ENCODE measurements around the gene MACROD1. TPM values are rescaled to one million over a fixed set of nuclear protein-coding genes. Genes with fewer than 3 reads are reported as not detected.

The MACROD1 gene
- total RNA-seq, 5 donors from 2014 or later (not counting 1 experiment from before 2014, with no cell fraction given), result 6.0 to 14.8 (median 10.4) TPM

DNA sequence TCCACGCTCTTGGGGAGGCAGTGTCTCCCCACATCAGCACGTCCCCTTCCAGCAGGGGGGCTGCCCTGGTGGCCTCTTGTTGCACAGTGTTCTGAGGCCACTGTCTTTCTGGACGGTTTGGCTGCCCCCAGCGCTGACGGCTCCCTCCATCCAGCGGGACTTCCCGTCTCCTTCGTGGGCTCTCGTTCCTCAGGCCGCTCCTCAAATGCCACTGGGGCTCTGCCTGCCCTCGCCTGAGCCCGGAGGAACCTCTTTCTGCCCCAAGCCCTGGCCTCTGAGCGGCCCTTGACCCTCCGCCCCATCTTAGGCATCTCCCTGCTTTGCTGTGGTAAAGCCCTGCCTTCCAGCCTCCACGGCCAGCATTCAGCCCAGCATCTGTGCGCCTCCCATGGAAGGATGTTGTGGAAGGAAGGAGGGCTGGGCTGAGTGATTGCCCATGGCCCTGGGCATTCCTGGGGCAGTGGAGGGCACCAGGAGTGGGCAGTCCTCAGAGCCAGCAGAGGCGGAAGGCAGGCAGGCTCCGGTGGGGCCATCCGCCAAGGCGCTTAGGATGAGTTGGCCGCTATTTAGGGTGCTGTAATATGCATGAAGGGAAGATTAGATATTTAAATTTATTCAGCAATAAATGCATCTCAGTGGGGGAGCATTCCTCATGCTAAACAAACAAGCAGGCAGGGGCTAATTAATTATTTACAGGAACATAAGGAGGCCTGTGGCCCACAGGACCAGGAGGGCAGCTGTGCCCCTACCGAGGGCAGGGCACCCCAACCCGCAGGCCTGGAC lies 161.9 kb downstream of the MACROD1 start:
- no peak overlapping the region for H3K27ac ChIP-seq (ENCODE audit: low read length)
- no peak overlapping the region for H3K4me3 Mint-ChIP-seq
- H3K9me3 Mint-ChIP-seq, result no peaks in the 10 kb centered on the region
- DNase-seq (no peak), ATAC-seq (replicated peaks in 1 of 4) (no peak)
- 76% methylated on average over 14 of the region's 23 CpGs for WGBS (ENCODE audit: insufficient coverage)
- ChIA-PET POLR2A (no interaction called here), CTCF (no interaction called here)
- H3K36me3 ChIP-seq (ENCODE audit: control insufficient read depth in 2 of 2, extremely low read depth in 1 of 2, insufficient read depth in 1 of 2, low read length in 1 of 2), result no peaks in the 10 kb centered on the region
- H3K4me1 Mint-ChIP-seq, result peaks cover 9 to 27% (median 24%) of the 10 kb centered on the region in 3 donors
- no peaks in the 10 kb centered on the region for H3K9me3 ChIP-seq
- peaks cover 0 to 50% of the 10 kb centered on the region in 2 experiments for H3K27me3 ChIP-seq (replicated peaks in 1 of 2; ENCODE audit: control insufficient read depth in 2 of 2, extremely low read depth in 1 of 2, insufficient read depth in 2 of 2, low read length in 1 of 2)
- H3K4me3 ChIP-seq (ENCODE audit: control insufficient read depth in 1 of 2, extremely low read depth in 1 of 2, low read length in 1 of 2), result no peak overlapping the region
- peaks cover 5 to 36% of the 10 kb centered on the region in 2 experiments for H3K4me1 ChIP-seq (ENCODE audit: control insufficient read depth in 1 of 2, extremely low read depth in 1 of 2, insufficient read depth in 2 of 2, low read length in 2 of 2)
- H3K36me3 Mint-ChIP-seq, result no peaks in the 10 kb centered on the region
- no peak overlapping the region for H3K27ac Mint-ChIP-seq
- peaks cover 19 to 31% of the 10 kb centered on the region in 2 donors for H3K27me3 Mint-ChIP-seq

DNA sequence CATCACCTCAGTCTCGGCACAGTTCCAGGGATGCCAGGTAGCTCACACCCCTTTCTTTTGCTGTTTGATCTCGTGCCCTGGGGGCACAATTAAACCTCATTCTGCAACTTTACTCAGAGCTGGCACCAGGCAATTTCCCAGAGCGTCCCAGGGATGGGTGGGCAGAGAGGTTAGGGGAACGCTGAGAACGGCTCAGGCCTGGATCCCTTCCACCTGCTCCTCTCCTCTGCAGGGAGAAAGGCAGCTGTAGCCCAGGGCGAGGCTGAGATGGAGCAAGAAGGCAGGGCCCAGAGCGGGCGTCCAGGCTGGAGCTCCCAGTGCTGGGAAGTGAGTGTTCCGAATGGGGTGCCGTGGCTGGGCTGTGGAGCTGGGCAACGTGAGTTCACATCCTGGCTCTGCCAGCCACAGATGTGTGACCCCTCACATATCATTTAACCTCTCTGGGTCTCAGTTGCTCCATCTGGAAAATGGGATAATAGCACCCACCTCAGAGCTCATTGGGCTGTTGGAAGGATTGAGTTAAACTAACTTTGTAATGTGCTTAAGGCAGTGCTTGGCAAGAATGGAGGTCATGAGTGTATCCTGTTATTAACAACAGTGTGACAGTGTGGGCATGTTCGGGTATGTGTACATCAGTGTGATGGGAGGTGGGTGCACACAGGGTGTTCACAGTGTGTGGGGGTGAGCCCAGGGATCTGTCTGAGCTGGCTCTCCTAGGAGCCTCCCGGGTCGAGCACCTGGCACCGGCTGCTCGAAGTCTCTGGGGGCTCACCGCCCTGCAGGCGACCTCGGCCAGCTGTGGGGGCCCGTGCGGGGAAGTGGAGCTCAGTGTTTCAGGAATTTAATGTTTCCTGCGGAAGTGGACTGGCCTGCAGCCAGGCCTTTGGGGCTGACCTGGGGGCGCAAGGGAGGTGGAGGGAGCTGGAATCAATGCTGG lies 164.2 kb downstream of the MACROD1 start:
- H3K4me1 Mint-ChIP-seq, result peaks cover 8 to 18% (median 17%) of the 10 kb centered on the region in 3 donors
- Histone ChIP-seq H3K27me3 (replicated peaks in 1 of 2; ENCODE audit: control insufficient read depth in 2 of 2, extremely low read depth in 1 of 2, insufficient read depth in 2 of 2, low read length in 1 of 2) (peaks cover 0 to 29% of the 10 kb centered on the region in 2 experiments), H3K4me1 (ENCODE audit: control insufficient read depth in 1 of 2, extremely low read depth in 1 of 2, insufficient read depth in 2 of 2, low read length in 2 of 2) (peaks cover 7 to 31% of the 10 kb centered on the region in 2 experiments), H3K9me3 (no peaks in the 10 kb centered on the region), H3K4me3 (ENCODE audit: control insufficient read depth in 1 of 2, extremely low read depth in 1 of 2, low read length in 1 of 2) (no peak overlapping the region), H3K27ac (ENCODE audit: low read length) (no peak overlapping the region), H3K36me3 (ENCODE audit: control insufficient read depth in 2 of 2, extremely low read depth in 1 of 2, insufficient read depth in 1 of 2, low read length in 1 of 2) (peaks cover 2 to 13% of the 10 kb centered on the region in 2 donors)
- no peak overlapping the region for H3K27ac Mint-ChIP-seq
- DNase-seq, result no peak
- peaks cover 3 to 9% of the 10 kb centered on the region in 2 donors for H3K27me3 Mint-ChIP-seq
- peak overlapping the region; percentile 17 to 61 (median 45) for H3K4me3 Mint-ChIP-seq
- no peaks in the 10 kb centered on the region for H3K9me3 Mint-ChIP-seq
- whole genome bisulfite sequencing (ENCODE audit: insufficient coverage), result 52% methylated on average over 10 of the region's 23 CpGs
- CTCF ChIA-PET, result interaction anchor here in 1 of 2 donors (0.9 kb wide), 1 partner anchor 11 kb away, joined by 3 read pairs; no protein-coding TSS in a partner anchor
- ATAC-seq (replicated peaks in 1 of 4), result no peak
- H3K36me3 Mint-ChIP-seq, result peaks cover 10% of the 10 kb centered on the region
- POLR2A ChIA-PET, result no interaction called here

GRCh38 chr11:64000740-64001483 lies 165.0 kb downstream of the MACROD1 start:
- H3K4me3 Mint-ChIP-seq, result peak overlapping the region; percentile 17 to 61 (median 45)
- peaks cover 10% of the 10 kb centered on the region for H3K36me3 Mint-ChIP-seq
- H3K27me3 ChIP-seq (replicated peaks in 1 of 2; ENCODE audit: control insufficient read depth in 2 of 2, extremely low read depth in 1 of 2, insufficient read depth in 2 of 2, low read length in 1 of 2), result peaks cover 0 to 21% of the 10 kb centered on the region in 2 experiments
- ChIA-PET CTCF (interaction anchor here (0.5 to 0.9 kb wide), 4 partner anchors 10 to 1549 kb away, joined by 3 to 4 read pairs (median 3); no protein-coding TSS in a partner anchor), POLR2A (interaction anchor here in 1 of 2 donors (0.8 kb wide), 1 partner anchor 163 kb away, joined by 3 read pairs; no protein-coding TSS in a partner anchor)
- DNase-seq (no peak), ATAC-seq (replicated peaks in 1 of 4) (no peak)
- H3K9me3 Mint-ChIP-seq, result no peaks in the 10 kb centered on the region
- H3K4me3 ChIP-seq (ENCODE audit: control insufficient read depth in 1 of 2, extremely low read depth in 1 of 2, low read length in 1 of 2), result peak overlapping the region; percentile 23 to 59
- H3K4me1 Mint-ChIP-seq, result peaks cover 8 to 17% (median 16%) of the 10 kb centered on the region in 3 donors
- H3K36me3 ChIP-seq (ENCODE audit: control insufficient read depth in 2 of 2, extremely low read depth in 1 of 2, insufficient read depth in 1 of 2, low read length in 1 of 2), result peaks cover 9 to 21% of the 10 kb centered on the region in 2 donors
- H3K27me3 Mint-ChIP-seq, result peaks cover 0 to 2% of the 10 kb centered on the region in 2 donors
- peaks cover 7 to 31% of the 10 kb centered on the region in 2 experiments for H3K4me1 ChIP-seq (ENCODE audit: control insufficient read depth in 1 of 2, extremely low read depth in 1 of 2, insufficient read depth in 2 of 2, low read length in 2 of 2)
- WGBS (ENCODE audit: insufficient coverage), result 30% methylated on average over 60 of the region's 60 CpGs
- H3K27ac Mint-ChIP-seq, result no peak overlapping the region
- no peaks in the 10 kb centered on the region for H3K9me3 ChIP-seq
- H3K27ac ChIP-seq (ENCODE audit: low read length), result no peak overlapping the region

DNA sequence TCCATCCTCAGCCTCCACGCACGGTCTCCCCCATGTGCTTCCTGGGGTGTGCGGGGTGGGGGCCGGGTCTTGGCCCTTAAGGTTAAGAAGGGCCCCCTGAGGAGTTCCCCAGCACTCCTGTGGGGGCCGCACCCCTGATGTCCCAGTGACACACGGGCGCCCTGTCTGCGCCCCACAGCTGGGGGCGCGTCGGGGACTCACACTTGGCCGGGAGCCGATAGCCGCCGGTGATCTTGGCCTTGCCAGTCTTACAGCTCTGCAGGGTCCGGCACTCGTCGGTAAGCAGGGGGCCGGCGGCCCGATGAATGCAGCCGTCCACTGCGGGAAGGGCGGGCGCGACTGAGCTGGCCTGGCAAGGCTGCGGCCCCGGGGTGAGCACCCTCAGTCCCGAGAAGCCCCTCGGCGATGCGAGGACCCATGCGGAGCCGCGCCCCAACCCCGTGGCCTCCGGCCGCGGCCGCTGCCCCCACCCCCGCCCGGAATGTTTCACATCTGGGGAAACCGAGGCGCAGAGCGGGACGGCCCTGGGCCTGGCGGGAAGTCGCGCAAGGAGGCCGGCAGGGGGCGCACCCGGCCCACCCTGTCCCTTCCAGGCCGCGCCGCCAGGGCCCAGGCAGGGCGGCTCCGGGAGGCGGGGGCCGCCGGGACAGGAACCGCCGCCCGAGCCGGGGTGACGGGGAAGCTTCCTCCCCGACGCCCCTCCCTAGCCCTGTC lies 165.7 kb downstream of the MACROD1 start:
- Mint-ChIP-seq H3K27ac (no peak overlapping the region), H3K4me3 (peak overlapping the region; percentile 31 to 61 (median 45)), H3K4me1 (peaks cover 8 to 17% (median 16%) of the 10 kb centered on the region in 3 donors), H3K36me3 (peaks cover 10% of the 10 kb centered on the region), H3K27me3 (no peaks in the 10 kb centered on the region), H3K9me3 (no peaks in the 10 kb centered on the region)
- peaks cover 7 to 31% of the 10 kb centered on the region in 2 experiments for H3K4me1 ChIP-seq (ENCODE audit: control insufficient read depth in 1 of 2, extremely low read depth in 1 of 2, insufficient read depth in 2 of 2, low read length in 2 of 2)
- DNase-seq (peak; percentile 25 to 89 (median 65)), ATAC-seq (replicated peaks in 1 of 4) (peak; percentile 77 to 84 (median 82))
- H3K36me3 ChIP-seq (ENCODE audit: control insufficient read depth in 2 of 2, extremely low read depth in 1 of 2, insufficient read depth in 1 of 2, low read length in 1 of 2), result peaks cover 9 to 27% of the 10 kb centered on the region in 2 donors
- H3K27ac ChIP-seq (ENCODE audit: low read length), result no peak overlapping the region
- H3K9me3 ChIP-seq, result no peaks in the 10 kb centered on the region
- peaks cover 0 to 14% of the 10 kb centered on the region in 2 experiments for H3K27me3 ChIP-seq (replicated peaks in 1 of 2; ENCODE audit: control insufficient read depth in 2 of 2, extremely low read depth in 1 of 2, insufficient read depth in 2 of 2, low read length in 1 of 2)
- H3K4me3 ChIP-seq (ENCODE audit: control insufficient read depth in 1 of 2, extremely low read depth in 1 of 2, low read length in 1 of 2), result peak overlapping the region in 1 of 2 donors; percentile 34
- CTCF ChIA-PET, result interaction anchor here (0.5 to 0.7 kb wide), 3 partner anchors 15 to 1548 kb away, joined by 3 to 4 read pairs (median 3); no protein-coding TSS in a partner anchor
- POLR2A ChIA-PET, result interaction anchor here in 1 of 2 donors (0.6 to 0.8 kb wide), 2 partner anchors 163 to 1475 kb away, joined by 3 to 4 read pairs; no protein-coding TSS in a partner anchor
- 2% methylated on average over 64 of the region's 67 CpGs for WGBS (ENCODE audit: insufficient coverage)

DNA sequence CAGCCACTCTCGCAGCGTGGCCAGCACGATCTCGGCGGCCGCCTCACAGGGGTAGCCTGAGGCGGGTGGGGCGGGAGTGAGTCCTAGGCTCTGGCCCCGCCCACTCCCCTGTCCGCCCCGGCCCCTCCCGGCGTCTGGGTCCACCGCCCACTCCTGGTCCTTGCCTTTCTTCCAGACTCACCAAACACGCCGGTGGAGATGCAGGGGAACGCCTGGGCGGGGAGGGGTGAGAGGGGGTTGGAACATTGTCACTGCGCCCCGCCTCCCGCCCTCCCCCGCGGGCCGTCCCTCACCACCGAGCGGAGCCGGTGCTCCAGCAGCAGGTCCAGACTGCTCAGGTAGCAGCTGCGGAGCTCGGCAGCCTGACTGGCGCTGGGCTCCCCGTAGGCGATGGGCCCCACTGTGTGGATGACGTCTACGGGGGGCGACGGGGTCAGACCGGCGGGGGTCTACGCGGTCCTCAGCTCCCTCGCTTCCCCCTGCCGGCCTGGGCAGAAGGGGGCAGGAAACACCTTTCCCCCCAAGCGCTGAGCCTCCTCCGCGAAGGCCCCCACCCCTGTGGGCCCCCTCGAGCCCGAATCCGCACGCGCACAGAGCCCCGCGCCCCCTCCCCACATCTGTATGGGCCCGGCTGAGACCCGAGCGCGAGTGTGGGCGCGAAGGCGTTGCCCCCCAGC lies 166.4 kb downstream of the MACROD1 start:
- H3K27me3 Mint-ChIP-seq, result no peaks in the 10 kb centered on the region
- DNase-seq (peak; percentile 23 to 75 (median 51)), ATAC-seq (replicated peaks in 1 of 4) (peak; percentile 48 to 63 (median 58))
- POLR2A ChIA-PET, result interaction anchor here in 1 of 2 donors (0.6 kb wide), 1 partner anchor 1475 kb away, joined by 4 read pairs; no protein-coding TSS in a partner anchor
- H3K9me3 ChIP-seq, result no peaks in the 10 kb centered on the region
- peak overlapping the region; percentile 32 to 34 for H3K4me3 ChIP-seq (ENCODE audit: control insufficient read depth in 1 of 2, extremely low read depth in 1 of 2, low read length in 1 of 2)
- H3K27me3 ChIP-seq (replicated peaks in 1 of 2; ENCODE audit: control insufficient read depth in 2 of 2, extremely low read depth in 1 of 2, insufficient read depth in 2 of 2, low read length in 1 of 2), result peaks cover 0 to 13% of the 10 kb centered on the region in 2 experiments
- H3K4me1 Mint-ChIP-seq, result peaks cover 8 to 17% (median 16%) of the 10 kb centered on the region in 3 donors
- peaks cover 17% of the 10 kb centered on the region for H3K36me3 Mint-ChIP-seq
- peaks cover 9 to 31% of the 10 kb centered on the region in 2 donors for H3K36me3 ChIP-seq (ENCODE audit: control insufficient read depth in 2 of 2, extremely low read depth in 1 of 2, insufficient read depth in 1 of 2, low read length in 1 of 2)
- WGBS (ENCODE audit: insufficient coverage), result 29% methylated on average over 27 of the region's 59 CpGs
- CTCF ChIA-PET, result no interaction called here
- no peaks in the 10 kb centered on the region for H3K9me3 Mint-ChIP-seq
- H3K4me3 Mint-ChIP-seq, result peak overlapping the region in 2 of 3 donors; percentile 45 to 61
- no peak overlapping the region for H3K27ac ChIP-seq (ENCODE audit: low read length)
- peaks cover 7 to 31% of the 10 kb centered on the region in 2 experiments for H3K4me1 ChIP-seq (ENCODE audit: control insufficient read depth in 1 of 2, extremely low read depth in 1 of 2, insufficient read depth in 2 of 2, low read length in 2 of 2)
- no peak overlapping the region for H3K27ac Mint-ChIP-seq
